Measurements from ENCODE around the gene DBT.

The DBT gene

DNA sequence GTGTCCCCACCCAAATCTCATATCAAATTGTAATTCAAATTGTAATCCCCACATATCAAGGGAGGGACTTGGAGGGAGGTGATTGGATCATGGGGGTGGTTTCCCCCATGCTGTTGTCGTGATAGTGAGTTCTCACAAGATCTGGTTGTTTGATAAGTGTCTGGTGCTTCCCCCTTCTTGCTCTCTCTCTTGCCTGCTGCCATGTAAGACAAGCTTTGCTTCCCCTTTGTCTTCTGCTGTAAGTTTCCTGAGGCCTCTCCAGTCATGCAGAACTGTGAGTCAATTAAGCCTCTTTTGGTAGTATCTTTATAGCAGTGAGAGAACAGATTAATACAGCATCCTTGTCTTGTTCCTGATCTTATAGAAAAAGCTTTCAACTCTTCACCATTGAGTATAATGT lies 65.1 kb downstream of the DBT start:
- POLR2A ChIA-PET = no interaction called here
- TF ChIP-seq CTBP1 (IDR thresholded peaks at IDR 0.05; ENCODE audit: borderline replicate concordance) (no peak), SUZ12 (IDR thresholded peaks at IDR 0.05) (no peak), FOXK2 (IDR thresholded peaks at IDR 0.05) (no peak), SP1 (IDR thresholded peaks at IDR 0.05) (no peak), ELF4 (IDR thresholded peaks at IDR 0.05) (no peak)
- DNase-seq (ENCODE audit: extremely low spot score) = no peak
- CTCF ChIA-PET = no interaction called here

DNA sequence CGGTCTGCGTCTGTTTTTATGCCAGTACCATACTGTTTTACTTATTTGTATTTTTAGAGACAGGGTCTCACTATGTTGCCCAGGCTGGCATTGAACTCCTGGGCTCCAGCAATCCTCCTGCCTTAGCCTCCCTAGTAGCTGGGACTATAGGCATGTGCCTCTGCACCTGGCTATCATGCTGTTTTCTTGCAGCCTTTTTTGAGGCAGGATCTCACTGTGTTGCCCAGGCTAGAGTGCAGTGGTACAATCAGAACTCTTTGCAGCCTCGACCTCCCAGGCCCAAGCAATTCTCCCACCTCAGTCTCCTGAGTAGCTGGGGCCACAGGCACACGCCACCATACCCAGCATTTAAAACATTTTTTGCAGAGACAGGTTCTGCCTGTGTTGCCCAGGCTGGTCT lies 66.3 kb downstream of the DBT start:
- ChIA-PET POLR2A (no interaction called here), CTCF (no interaction called here)
- DNase-seq (ENCODE audit: extremely low spot score) = no peak
- TF ChIP-seq ZNF384 (IDR thresholded peaks at IDR 0.05) = no peak
- no peak for TF ChIP-seq SUZ12 (IDR thresholded peaks at IDR 0.05)
- TF ChIP-seq L3MBTL2 (conservative IDR thresholded peaks at IDR 0.05) = no peak
- no peak for TF ChIP-seq TARDBP (IDR thresholded peaks at IDR 0.05)
- TF ChIP-seq FOXM1 (IDR thresholded peaks at IDR 0.05; ENCODE audit: borderline replicate concordance) = no peak
- TF ChIP-seq HDGF (IDR thresholded peaks at IDR 0.05; ENCODE audit: borderline replicate concordance) = no peak
- TF ChIP-seq FOXA1 (IDR thresholded peaks at IDR 0.05) = no peak
- no peak for TF ChIP-seq ARNT (IDR thresholded peaks at IDR 0.05)
- TF ChIP-seq ELF4 (IDR thresholded peaks at IDR 0.05) = no peak
- no peak for TF ChIP-seq LEF1 (IDR thresholded peaks at IDR 0.05; ENCODE audit: borderline replicate concordance)
- no peak for TF ChIP-seq NFRKB (IDR thresholded peaks at IDR 0.05)
- no peak for TF ChIP-seq SP1 (IDR thresholded peaks at IDR 0.05)
- no peak for TF ChIP-seq BHLHE40 (IDR thresholded peaks at IDR 0.05; ENCODE audit: borderline replicate concordance)
- TF ChIP-seq CTBP1 (IDR thresholded peaks at IDR 0.05; ENCODE audit: borderline replicate concordance) = no peak
- no peak for TF ChIP-seq FOXK2 (IDR thresholded peaks at IDR 0.05)
- TF ChIP-seq, protein P1, sequence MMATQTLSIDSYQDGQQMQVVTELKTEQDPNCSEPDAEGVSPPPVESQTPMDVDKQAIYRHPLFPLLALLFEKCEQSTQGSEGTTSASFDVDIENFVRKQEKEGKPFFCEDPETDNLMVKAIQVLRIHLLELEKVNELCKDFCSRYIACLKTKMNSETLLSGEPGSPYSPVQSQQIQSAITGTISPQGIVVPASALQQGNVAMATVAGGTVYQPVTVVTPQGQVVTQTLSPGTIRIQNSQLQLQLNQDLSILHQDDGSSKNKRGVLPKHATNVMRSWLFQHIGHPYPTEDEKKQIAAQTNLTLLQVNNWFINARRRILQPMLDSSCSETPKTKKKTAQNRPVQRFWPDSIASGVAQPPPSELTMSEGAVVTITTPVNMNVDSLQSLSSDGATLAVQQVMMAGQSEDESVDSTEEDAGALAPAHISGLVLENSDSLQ (IDR thresholded peaks at IDR 0.05) = no peak

DNA sequence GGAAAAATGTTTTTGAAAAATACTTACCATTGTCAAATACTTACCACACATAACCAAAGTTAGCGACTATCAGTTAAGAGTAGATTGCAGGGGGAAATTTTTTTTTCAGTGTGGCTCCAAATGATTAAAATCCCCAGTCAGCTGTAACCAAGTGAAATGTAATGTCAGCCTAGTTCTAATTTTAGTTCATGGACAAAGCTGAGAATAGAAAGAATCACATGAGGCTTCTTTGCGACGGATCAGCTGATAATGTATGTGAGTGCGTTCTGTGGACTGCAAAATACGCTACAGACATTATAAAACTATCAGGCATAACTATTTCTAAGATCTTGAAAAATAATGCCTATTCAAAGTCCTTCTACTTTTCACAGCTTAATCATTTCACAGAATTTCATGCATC lies 71.5 kb downstream of the DBT start, which contains the start of gene LRRC39:
LRRC39 (minus strand) TSS at position 166 of the 400 bp plus-strand sequence. CDS start 9,740 bp downstream, outside the sequence.
- no peak for TF ChIP-seq SUZ12 (IDR thresholded peaks at IDR 0.05)
- TF ChIP-seq SP1 (IDR thresholded peaks at IDR 0.05) = no peak
- no peak for TF ChIP-seq L3MBTL2 (conservative IDR thresholded peaks at IDR 0.05)
- TF ChIP-seq HDGF (IDR thresholded peaks at IDR 0.05; ENCODE audit: borderline replicate concordance) = no peak
- no peak for TF ChIP-seq NFRKB (IDR thresholded peaks at IDR 0.05)
- TF ChIP-seq, protein P1 (IDR thresholded peaks at IDR 0.05) = no peak
- no peak for TF ChIP-seq FOXM1 (IDR thresholded peaks at IDR 0.05; ENCODE audit: borderline replicate concordance)
- TF ChIP-seq BHLHE40 (IDR thresholded peaks at IDR 0.05; ENCODE audit: borderline replicate concordance) = no peak
- TF ChIP-seq CTBP1 (IDR thresholded peaks at IDR 0.05; ENCODE audit: borderline replicate concordance) = no peak
- no peak for TF ChIP-seq LEF1 (IDR thresholded peaks at IDR 0.05; ENCODE audit: borderline replicate concordance)
- no peak for DNase-seq (ENCODE audit: extremely low spot score)
- ChIA-PET POLR2A (no interaction called here), CTCF (no interaction called here)

DNA sequence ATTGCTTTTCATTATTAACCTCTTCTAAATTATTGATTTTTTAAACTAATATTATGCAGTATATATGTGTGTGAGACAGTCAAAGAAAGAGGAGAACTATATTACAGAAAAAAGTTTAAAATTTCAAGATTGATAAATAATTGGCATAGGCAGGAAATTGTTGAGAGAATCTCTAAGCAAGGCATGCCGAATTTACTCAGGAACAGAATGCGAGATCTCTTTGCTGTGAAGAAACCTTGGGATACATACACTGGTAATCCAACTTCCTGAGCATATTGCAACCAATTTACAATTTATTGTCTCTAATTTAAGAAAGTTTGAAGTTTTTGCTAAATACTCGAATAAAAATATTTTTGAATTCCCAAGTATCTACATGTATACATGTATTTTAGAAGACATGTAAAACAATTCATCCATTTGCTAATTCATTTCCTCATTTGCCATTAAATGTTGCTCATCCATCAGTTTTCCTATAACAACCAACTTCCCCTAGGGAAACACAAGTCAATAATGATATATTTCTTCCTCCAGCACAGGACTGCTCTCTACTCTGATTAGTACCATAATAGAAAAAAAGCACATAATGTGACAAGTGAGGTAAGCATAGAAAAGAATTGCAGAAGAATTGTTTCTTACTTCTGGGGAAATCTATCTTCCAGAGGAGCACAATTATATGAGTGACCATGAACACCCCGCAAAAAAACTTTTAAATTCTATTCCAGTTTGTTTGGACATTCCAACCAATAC lies 72.2 kb downstream of the DBT start:
- DNase-seq (ENCODE audit: extremely low spot score) = no peak
- TF ChIP-seq FOXK2 (IDR thresholded peaks at IDR 0.05) = no peak
- TF ChIP-seq BHLHE40 (IDR thresholded peaks at IDR 0.05; ENCODE audit: borderline replicate concordance) = no peak
- no peak for TF ChIP-seq SP1 (IDR thresholded peaks at IDR 0.05)
- no peak for TF ChIP-seq ARNT (IDR thresholded peaks at IDR 0.05)
- no peak for TF ChIP-seq L3MBTL2 (conservative IDR thresholded peaks at IDR 0.05)
- no peak for TF ChIP-seq LEF1 (IDR thresholded peaks at IDR 0.05; ENCODE audit: borderline replicate concordance)
- no peak for TF ChIP-seq FOXA1 (IDR thresholded peaks at IDR 0.05)
- TF ChIP-seq ZNF384 (IDR thresholded peaks at IDR 0.05) = no peak
- TF ChIP-seq, protein P1 (IDR thresholded peaks at IDR 0.05) = no peak
- ChIA-PET POLR2A (no interaction called here), CTCF (no interaction called here)

DNA sequence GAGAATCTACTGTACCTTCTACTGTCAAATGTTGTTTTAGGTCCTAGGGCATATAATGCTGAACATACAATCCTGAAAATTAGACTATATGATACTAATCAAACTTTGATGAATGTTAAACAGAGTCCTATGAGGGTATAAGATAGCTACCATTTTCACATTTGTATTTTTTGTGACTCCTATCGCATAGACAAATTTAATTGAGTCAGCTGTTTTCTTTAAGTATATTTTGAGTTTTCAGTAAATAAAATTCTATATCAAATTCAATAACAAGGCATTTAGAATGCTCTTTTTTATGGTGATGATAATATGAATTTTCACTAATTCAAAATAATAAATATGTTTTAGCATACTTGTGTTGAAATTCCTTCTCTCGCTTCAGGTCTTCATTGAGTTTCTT lies 81.6 kb downstream of the DBT start:
- POLR2A ChIA-PET = no interaction called here
- CTCF ChIA-PET = no interaction called here
- TF ChIP-seq LEF1 (IDR thresholded peaks at IDR 0.05; ENCODE audit: borderline replicate concordance) (no peak), L3MBTL2 (conservative IDR thresholded peaks at IDR 0.05) (no peak)
- no peak for DNase-seq (ENCODE audit: extremely low spot score)

DNA sequence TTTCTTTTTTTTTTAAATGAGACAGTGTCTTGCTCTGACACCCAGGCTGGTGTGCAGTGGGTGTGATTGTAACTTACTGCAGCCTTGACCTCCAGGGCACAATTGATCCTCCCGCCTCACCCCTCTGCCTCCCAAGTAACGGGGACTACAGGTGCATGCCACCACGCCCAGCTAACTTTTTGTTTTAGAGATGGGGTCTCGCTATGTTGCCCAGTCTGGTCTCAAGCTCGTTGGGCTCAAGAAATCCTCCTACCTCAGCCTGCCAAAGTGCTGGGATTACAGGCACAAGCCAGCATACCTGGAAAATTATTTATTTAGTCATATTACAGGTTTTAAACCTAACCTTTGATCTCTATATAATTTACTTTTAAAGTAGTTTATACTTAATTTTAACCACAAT lies 84.9 kb downstream of the DBT start:
- TF ChIP-seq TARDBP (IDR thresholded peaks at IDR 0.05) = no peak
- TF ChIP-seq FOXK2 (IDR thresholded peaks at IDR 0.05) = no peak
- ChIA-PET POLR2A (no interaction called here), CTCF (no interaction called here)
- DNase-seq (ENCODE audit: extremely low spot score) = no peak

DNA sequence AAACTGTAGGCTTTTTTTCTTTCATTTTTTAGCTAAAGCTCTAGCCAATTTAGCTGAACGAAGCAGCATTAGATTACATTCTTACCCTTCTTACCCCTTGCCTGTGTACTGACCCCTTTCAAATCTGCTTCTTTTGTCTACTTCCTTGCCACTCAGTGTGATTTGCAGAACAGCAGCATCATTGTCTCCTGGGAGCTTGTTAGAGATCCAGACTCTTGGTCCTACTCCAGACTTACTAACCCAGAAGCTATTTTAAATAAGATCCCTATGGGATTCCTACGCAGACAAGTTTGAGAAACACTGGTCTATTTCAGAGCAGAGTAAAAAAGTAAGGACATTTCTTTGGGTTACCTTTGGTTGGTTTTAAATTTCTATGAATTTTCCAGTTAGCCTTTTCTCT lies 85.4 kb downstream of the DBT start:
- DNase-seq (ENCODE audit: extremely low spot score) = no peak
- TF ChIP-seq FOXM1 (IDR thresholded peaks at IDR 0.05; ENCODE audit: borderline replicate concordance) = no peak
- no peak for TF ChIP-seq BHLHE40 (IDR thresholded peaks at IDR 0.05; ENCODE audit: borderline replicate concordance)
- no peak for TF ChIP-seq CTBP1 (IDR thresholded peaks at IDR 0.05; ENCODE audit: borderline replicate concordance)
- TF ChIP-seq TARDBP (IDR thresholded peaks at IDR 0.05) = no peak
- no peak for TF ChIP-seq L3MBTL2 (conservative IDR thresholded peaks at IDR 0.05)
- TF ChIP-seq, protein P1 (IDR thresholded peaks at IDR 0.05) = no peak
- TF ChIP-seq NFRKB (IDR thresholded peaks at IDR 0.05) = no peak
- no peak for TF ChIP-seq ELF4 (IDR thresholded peaks at IDR 0.05)
- TF ChIP-seq LEF1 (IDR thresholded peaks at IDR 0.05; ENCODE audit: borderline replicate concordance) = no peak
- TF ChIP-seq FOXA1 (IDR thresholded peaks at IDR 0.05) = no peak
- no peak for TF ChIP-seq ZNF384 (IDR thresholded peaks at IDR 0.05)
- no peak for TF ChIP-seq SP1 (IDR thresholded peaks at IDR 0.05)
- POLR2A ChIA-PET = no interaction called here
- CTCF ChIA-PET = no interaction called here

Data from HEK293T (cell line).